Endothelial cell (in vitro differentiated cells): ENCODE results near the gene BSCL2. TPM values are rescaled to one million over a fixed set of nuclear protein-coding genes. Genes with fewer than 3 reads are reported as not detected.
"Not testable (repeated sequence)": the region's sequence is repeated elsewhere in the genome, so short reads cannot be mapped to it uniquely, and the experiment has no call there.

Experiments
- DNase-seq: peaks from one replicate; pipeline ENCODE4 v3.0.0; 2021; ENCODE audit warnings: low spot score
- H3K27ac Mint-ChIP-seq: one replicate; pipeline ENCODE4 v1.8.0; 2021; ENCODE audit warnings: mixed read lengths, inconsistent platforms; ENCODE audit not compliant: unreplicated experiment
- H3K27me3 Mint-ChIP-seq: one replicate; pipeline ENCODE4 v1.8.0; 2021; ENCODE audit warnings: mild to moderate bottlenecking, moderate library complexity, mixed read lengths, inconsistent platforms; ENCODE audit not compliant: unreplicated experiment
- H3K36me3 Mint-ChIP-seq: one replicate; pipeline ENCODE4 v1.8.0; 2021; ENCODE audit warnings: mild to moderate bottlenecking, low read depth, mixed read lengths, inconsistent platforms; ENCODE audit not compliant: unreplicated experiment
- H3K4me1 Mint-ChIP-seq: one replicate; pipeline ENCODE4 v1.8.0; 2021; ENCODE audit warnings: mild to moderate bottlenecking, mixed read lengths, inconsistent platforms; ENCODE audit not compliant: unreplicated experiment
- H3K4me3 Mint-ChIP-seq: one replicate; pipeline ENCODE4 v1.8.0; 2021; ENCODE audit warnings: mild to moderate bottlenecking, mixed read lengths, inconsistent platforms; ENCODE audit not compliant: unreplicated experiment
- H3K9me3 Mint-ChIP-seq: one replicate; pipeline ENCODE4 v1.8.0; 2021; ENCODE audit warnings: mixed read lengths, inconsistent platforms; ENCODE audit not compliant: unreplicated experiment
- total RNA-seq: library from RNA; stranded (reverse); fragmentation: NEBNext Ultra II Directional; extraction: Animal tissue kit (Norgen Biotek cat#: 25700); gene quantifications from one replicate; pipeline ENCODE4 v1.2.1, GENCODE V29; 2021; ENCODE audit not compliant: unreplicated experiment
- TF ChIP-seq, protein P1 (sequence below): fragments of 200-600 bp; sonication (generic); IDR thresholded peaks from one replicate; pipeline ENCODE4 v1.5.0; 2021; ENCODE audit warnings: antibody characterized with exemption; ENCODE audit not compliant: unreplicated experiment

Gene BSCL2
- total RNA-seq, 1 donor from 2014 or later, result 53.6 TPM

GRCh38 chr11:62656796-62657429 is 50.3 kb downstream of the BSCL2 start:
- TF ChIP-seq, protein P1, sequence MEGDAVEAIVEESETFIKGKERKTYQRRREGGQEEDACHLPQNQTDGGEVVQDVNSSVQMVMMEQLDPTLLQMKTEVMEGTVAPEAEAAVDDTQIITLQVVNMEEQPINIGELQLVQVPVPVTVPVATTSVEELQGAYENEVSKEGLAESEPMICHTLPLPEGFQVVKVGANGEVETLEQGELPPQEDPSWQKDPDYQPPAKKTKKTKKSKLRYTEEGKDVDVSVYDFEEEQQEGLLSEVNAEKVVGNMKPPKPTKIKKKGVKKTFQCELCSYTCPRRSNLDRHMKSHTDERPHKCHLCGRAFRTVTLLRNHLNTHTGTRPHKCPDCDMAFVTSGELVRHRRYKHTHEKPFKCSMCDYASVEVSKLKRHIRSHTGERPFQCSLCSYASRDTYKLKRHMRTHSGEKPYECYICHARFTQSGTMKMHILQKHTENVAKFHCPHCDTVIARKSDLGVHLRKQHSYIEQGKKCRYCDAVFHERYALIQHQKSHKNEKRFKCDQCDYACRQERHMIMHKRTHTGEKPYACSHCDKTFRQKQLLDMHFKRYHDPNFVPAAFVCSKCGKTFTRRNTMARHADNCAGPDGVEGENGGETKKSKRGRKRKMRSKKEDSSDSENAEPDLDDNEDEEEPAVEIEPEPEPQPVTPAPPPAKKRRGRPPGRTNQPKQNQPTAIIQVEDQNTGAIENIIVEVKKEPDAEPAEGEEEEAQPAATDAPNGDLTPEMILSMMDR, result no peak
- no peak for DNase-seq
- Mint-ChIP-seq H3K4me3 (no peak overlapping the region), H3K4me1 (peaks cover 7% of the 10 kb centered on the region), H3K27ac (no peak overlapping the region), H3K27me3 (peaks cover 8% of the 10 kb centered on the region), H3K36me3 (no peaks in the 10 kb centered on the region), H3K9me3 (no peaks in the 10 kb centered on the region)

GRCh38 chr11:62654297-62654696 is 52.9 kb downstream of the BSCL2 start:
- TF ChIP-seq, protein P1, result no peak
- H3K9me3 Mint-ChIP-seq, result no peaks in the 10 kb centered on the region
- no peak overlapping the region for H3K4me3 Mint-ChIP-seq
- H3K36me3 Mint-ChIP-seq, result peaks cover 4% of the 10 kb centered on the region
- DNase-seq, result no peak
- H3K27me3 Mint-ChIP-seq, result peaks cover 8% of the 10 kb centered on the region
- H3K4me1 Mint-ChIP-seq, result peaks cover 7% of the 10 kb centered on the region
- peak overlapping the region; percentile 24 for H3K27ac Mint-ChIP-seq

- DNase-seq, result no peak
- Mint-ChIP-seq H3K27ac (peak overlapping the region; percentile 82), H3K27me3 (peaks cover 12% of the 10 kb centered on the region), H3K36me3 (peaks cover 12% of the 10 kb centered on the region), H3K4me1 (peaks cover 7% of the 10 kb centered on the region), H3K4me3 (peak overlapping the region; percentile 95), H3K9me3 (no peaks in the 10 kb centered on the region)
- TF ChIP-seq, protein P1, result no peak
Measured at GRCh38 chr11:62652161-62653006, 54.8 kb downstream of the BSCL2 start.

DNA sequence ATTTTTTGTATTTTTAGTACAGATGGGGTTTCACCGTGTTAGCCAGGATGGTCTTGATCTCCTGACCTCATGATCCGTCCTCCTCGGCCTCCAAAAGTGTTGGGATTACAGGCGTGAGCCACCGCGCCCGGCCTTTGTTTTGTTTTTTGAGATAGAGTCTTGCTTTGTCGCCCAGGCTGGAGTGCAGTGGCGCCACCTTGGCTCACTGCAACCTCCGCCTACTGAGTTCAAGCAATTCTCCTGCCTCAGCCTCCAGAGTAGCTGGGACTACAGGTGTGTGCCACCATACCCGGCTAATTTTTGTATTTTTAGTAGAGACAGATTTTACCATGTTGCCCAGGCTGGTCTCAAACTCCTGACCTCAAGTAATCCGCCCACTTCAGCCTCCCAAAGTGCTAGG is 56.9 kb downstream of the BSCL2 start:
- not testable (repeated sequence) for H3K9me3 Mint-ChIP-seq, H3K27ac Mint-ChIP-seq, DNase-seq, H3K4me3 Mint-ChIP-seq
- peaks cover 16% of the 10 kb centered on the region for H3K4me1 Mint-ChIP-seq
- peaks cover 16% of the 10 kb centered on the region for H3K27me3 Mint-ChIP-seq
- H3K36me3 Mint-ChIP-seq, result peaks cover 22% of the 10 kb centered on the region

GRCh38 chr11:62649486-62649885 is 57.7 kb downstream of the BSCL2 start:
- H3K4me3 Mint-ChIP-seq, result no peak overlapping the region
- H3K4me1 Mint-ChIP-seq, result peaks cover 22% of the 10 kb centered on the region

More at GRCh38 chr11:62649486-62649885, 57.7 kb downstream of the BSCL2 start:
- H3K27ac Mint-ChIP-seq, result no peak overlapping the region
- peaks cover 19% of the 10 kb centered on the region for H3K27me3 Mint-ChIP-seq
- no peaks in the 10 kb centered on the region for H3K9me3 Mint-ChIP-seq
- TF ChIP-seq, protein P1, result no peak
- no peak for DNase-seq
- peaks cover 25% of the 10 kb centered on the region for H3K36me3 Mint-ChIP-seq
